Activated T-cell treated with anti-CD3 and anti-CD28 coated beads, Interleukin-2, amount 50 U/mL, for 4 hours (primary cell): ENCODE measurements around the gene AP1B1. TPM values are rescaled to one million over a fixed set of nuclear protein-coding genes. Genes with fewer than 3 reads are reported as not detected.

Experiments used
- ATAC-seq, 2 donors: fragments of 200-7000 bp; cut with Tn5 transposase; one replicate each; pipeline ENCODE4 v1.10.0; 2021
- DNase-seq: peaks from one replicate; pipeline ENCODE4 v3.0.0-alpha.2; 2020
- H3K27me3 Mint-ChIP-seq: one replicate; pipeline ENCODE4 v1.8.0; 2021; ENCODE audit warnings: low read depth, mixed read lengths
- H3K36me3 Mint-ChIP-seq: one replicate; pipeline ENCODE4 v1.8.0; 2022; ENCODE audit warnings: mixed read lengths; ENCODE audit not compliant: insufficient read depth
- H3K4me1 Mint-ChIP-seq: one replicate; pipeline ENCODE4 v1.8.0; 2021; ENCODE audit warnings: low read depth, mixed read lengths
- H3K4me3 Mint-ChIP-seq: one replicate; pipeline ENCODE4 v1.8.0; 2021; ENCODE audit warnings: mild to moderate bottlenecking, moderate library complexity, mixed read lengths
- H3K9me3 Mint-ChIP-seq: one replicate; pipeline ENCODE4 v1.8.0; 2021; ENCODE audit warnings: mixed read lengths
- total RNA-seq, 3 donors: library from RNA; stranded (reverse); gene quantifications; one replicate each; pipeline ENCODE4 v1.2.1, GENCODE V29; 2021

The AP1B1 gene
- total RNA-seq, 3 donors from 2014 or later, result 87.0 to 92.2 (median 89.8) TPM

DNA sequence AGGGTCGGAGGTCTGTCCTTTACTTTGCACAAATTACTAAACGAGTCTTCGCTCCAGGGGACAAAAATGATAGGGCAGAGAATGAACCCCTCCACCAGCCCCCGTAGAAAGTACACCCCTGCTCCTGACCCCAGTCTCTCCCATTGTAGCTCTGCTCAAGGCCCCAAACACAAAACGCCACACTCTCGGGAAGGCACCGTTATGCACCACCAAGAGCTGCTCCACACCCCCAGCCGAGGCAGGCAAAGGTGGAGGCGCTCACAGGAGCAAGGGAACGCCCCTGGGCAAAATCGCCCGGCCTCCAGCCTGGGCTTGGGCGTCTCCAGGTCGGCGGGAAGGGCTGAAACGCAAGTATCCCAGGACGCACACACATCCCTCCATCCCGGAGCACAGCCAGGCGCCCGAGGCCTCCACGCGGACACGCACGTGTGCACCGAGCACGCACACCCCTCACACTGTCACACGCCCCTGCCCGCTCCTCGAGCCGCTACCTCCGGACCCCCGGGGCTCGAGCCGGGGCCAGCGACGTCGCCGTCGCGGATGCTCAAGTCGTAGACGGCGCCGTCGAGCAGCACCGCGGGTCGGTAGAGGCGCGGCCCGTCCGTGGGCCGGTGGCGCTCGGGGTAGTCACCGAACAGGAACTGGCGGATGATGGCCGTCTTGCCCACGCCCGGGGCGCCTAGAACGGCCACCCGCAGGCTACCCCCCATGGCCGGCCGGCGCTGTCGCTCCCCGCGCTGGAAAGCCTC lies 73.7 kb downstream of the AP1B1 start:
- peaks cover 19% of the 10 kb centered on the region for H3K4me1 Mint-ChIP-seq
- H3K27me3 Mint-ChIP-seq, result peaks cover 44% of the 10 kb centered on the region
- H3K36me3 Mint-ChIP-seq, result no peaks in the 10 kb centered on the region
- no peak for DNase-seq
- peak overlapping the region; percentile 0 for H3K4me3 Mint-ChIP-seq
- H3K9me3 Mint-ChIP-seq, result no peaks in the 10 kb centered on the region
- ATAC-seq, result no peak

DNA sequence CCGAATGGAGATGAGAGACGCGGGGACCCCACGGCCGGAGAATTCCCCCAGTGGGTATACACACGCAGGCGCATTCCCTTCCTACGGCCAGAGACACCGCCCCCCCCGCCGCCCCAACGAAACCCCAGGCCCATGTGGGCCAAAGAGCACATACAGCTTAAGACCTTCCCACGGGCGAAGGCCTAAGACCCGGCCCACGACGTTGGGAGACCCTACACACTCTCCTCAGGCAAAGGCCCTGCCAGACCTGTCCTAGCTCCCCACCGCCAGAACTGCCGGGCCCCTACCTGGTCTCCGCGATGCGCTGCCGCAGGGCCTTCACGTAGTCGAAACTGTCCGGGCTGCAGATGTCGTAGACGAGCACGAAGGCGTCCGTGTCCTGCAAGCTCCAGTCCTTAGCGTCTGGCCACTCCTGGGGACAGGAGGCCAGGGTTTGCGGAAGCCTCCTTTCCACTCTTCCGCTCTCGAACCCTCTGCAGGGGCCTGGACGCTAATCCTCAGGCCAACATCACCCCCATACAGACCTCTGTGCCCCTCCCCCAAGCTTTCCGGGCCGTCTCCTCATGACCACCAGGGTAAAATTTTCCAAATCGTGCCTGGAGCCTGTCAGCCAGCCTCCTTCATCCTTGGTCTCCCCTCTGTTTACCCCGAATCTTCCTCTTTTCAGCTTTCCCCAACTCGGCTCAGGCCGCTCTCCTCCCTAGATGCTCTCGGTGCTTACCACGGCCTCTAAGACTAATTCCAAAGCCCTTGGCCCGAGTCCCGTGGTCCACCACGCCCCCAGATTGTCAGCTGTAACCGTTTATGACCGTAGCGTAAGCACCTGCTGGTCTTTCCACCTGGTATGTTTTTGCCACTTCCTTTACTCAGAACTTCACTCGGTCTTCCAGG lies 74.5 kb downstream of the AP1B1 start:
- Mint-ChIP-seq H3K36me3 (no peaks in the 10 kb centered on the region), H3K4me3 (peak overlapping the region; percentile 0), H3K4me1 (peaks cover 21% of the 10 kb centered on the region), H3K9me3 (no peaks in the 10 kb centered on the region), H3K27me3 (peaks cover 44% of the 10 kb centered on the region)
- DNase-seq (no peak), ATAC-seq (no peak)

DNA sequence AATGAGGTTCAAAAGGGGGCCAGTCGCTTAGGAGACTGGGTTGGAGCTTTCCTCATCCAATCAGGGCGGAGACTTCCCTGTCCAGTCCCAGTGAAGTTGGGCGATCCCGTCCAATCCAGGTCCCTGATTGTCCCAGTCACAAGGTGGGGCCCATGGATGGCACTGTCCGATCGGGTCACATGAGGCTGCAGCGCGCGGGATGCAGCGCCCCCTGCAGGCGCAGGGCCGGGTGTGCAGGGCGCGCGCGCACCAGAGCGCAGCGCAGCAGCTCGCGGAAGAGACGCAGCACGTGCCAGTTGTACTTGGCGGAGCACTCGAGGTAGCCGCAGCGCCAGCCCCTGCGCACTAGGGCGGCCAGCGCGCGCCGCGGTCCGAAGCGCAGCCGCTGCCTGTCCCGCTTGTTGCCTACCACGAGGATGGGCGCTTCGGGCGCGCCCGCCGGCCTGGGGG lies 75.2 kb downstream of the AP1B1 start:
- Mint-ChIP-seq H3K36me3 (no peaks in the 10 kb centered on the region), H3K27me3 (peaks cover 44% of the 10 kb centered on the region), H3K9me3 (no peaks in the 10 kb centered on the region), H3K4me3 (no peak overlapping the region), H3K4me1 (peaks cover 26% of the 10 kb centered on the region)
- ATAC-seq (peak; percentile 39 to 42), DNase-seq (no peak)

DNA sequence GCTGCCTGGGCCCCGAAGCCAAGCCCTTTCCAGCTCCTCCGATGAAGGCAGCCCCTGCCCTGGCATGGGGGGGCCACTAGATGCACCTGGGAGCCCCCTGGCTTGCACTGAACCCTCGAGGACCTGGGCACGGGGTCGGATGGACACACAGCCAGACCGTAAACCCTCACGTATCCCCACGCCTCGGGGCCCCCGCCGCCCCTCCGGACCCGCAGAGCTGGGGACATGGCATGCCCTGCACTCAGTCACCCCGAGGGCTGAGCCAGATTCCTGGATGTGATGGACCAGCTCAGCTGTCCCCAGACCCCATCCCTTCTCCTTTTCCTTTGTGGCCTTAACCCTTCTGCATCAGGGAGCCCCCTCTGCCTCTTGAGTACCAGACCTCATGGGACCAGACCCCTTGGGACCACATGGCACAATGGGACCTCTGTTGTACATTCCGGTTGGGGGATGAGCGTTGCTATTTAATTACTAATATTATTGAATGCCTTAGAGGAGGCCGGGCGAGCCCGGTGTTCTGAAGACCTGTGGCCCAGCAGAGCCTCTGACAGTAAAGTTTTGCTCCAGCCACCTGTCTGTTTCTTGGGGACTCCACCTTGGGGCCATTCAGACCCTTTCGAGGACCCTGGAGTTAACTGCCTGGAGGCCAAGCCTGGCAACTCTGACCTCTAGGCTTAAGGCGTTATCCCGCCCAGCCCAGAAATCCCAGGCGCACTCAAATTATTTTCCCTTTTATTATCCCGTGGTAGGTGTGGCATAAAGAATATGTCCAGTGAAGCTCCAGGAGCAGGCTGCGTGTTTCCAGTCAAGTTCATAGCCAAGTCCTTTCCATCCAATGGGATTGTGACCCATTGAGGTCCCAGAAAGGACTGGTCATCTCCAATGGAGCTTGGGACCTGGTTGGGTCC lies 75.9 kb downstream of the AP1B1 start:
- Mint-ChIP-seq H3K36me3 (no peaks in the 10 kb centered on the region), H3K4me1 (peaks cover 27% of the 10 kb centered on the region), H3K27me3 (peaks cover 44% of the 10 kb centered on the region), H3K9me3 (no peaks in the 10 kb centered on the region), H3K4me3 (no peak overlapping the region)
- no peak for ATAC-seq
- DNase-seq, result no peak

DNA sequence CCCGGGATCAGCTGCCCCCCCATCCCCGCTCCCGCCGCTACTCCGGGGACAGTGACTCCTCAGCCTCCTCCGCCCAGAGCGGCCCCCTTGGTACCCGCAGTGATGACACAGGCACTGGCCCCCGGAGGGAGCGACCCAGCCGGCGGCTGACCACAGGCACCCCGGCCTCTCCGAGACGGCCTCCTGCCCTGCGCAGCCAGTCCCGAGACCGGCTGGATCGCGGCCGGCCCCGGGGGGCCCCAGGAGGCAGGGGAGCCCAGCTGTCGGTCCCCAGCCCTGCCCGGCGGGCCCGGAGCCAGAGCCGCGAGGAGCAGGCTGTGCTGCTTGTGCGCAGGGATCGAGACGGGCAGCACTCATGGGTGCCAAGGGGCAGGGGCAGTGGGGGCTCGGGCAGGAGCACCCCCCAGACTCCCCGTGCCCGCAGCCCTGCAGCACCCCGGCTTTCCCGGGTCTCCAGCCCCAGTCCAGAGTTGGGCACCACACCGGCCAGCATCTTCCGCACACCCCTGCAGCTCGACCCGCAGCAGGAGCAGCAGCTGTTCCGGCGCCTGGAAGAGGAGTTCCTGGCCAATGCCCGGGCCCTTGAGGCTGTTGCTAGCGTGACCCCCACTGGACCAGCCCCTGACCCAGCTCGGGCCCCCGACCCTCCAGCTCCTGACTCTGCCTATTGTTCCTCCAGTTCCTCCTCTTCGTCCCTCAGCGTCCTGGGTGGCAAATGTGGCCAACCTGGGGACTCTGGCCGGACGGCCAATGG lies 76.7 kb downstream of the AP1B1 start:
- H3K4me1 Mint-ChIP-seq, result peaks cover 29% of the 10 kb centered on the region

DNA sequence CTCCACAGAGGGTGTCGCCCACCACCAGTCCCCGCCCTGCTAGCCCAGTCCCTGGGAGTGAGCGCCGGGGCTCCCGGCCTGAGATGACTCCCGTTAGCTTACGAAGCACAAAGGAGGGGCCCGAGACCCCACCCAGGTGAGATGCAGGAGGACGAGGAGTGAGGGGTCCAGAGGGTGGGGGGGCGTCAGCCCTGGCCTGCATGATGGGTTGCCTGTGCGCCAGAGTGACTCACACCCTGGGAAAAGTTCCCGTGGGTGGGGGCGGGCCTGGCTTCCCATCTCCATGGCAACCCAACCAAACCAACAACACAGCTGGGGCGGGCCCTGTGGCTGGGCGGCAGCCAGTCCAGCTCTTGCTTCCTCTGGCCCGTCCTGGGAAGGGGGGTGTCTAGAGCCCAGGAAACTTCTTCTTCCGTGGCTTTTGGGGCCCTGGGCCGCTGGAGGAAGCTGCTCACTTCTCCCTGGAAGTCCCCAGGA lies 77.5 kb downstream of the AP1B1 start:
- Mint-ChIP-seq H3K27me3 (peaks cover 39% of the 10 kb centered on the region), H3K4me3 (no peak overlapping the region), H3K4me1 (peaks cover 29% of the 10 kb centered on the region), H3K36me3 (no peaks in the 10 kb centered on the region), H3K9me3 (no peaks in the 10 kb centered on the region)
- ATAC-seq (peak; percentile 28 to 37), DNase-seq (peak; percentile 58)

More for the DNA sequence above, 76.7 kb downstream of the AP1B1 start:
- H3K9me3 Mint-ChIP-seq, result no peaks in the 10 kb centered on the region
- DNase-seq (no peak), ATAC-seq (no peak)
- H3K36me3 Mint-ChIP-seq, result no peaks in the 10 kb centered on the region
- no peak overlapping the region for H3K4me3 Mint-ChIP-seq
- H3K27me3 Mint-ChIP-seq, result peaks cover 40% of the 10 kb centered on the region

DNA sequence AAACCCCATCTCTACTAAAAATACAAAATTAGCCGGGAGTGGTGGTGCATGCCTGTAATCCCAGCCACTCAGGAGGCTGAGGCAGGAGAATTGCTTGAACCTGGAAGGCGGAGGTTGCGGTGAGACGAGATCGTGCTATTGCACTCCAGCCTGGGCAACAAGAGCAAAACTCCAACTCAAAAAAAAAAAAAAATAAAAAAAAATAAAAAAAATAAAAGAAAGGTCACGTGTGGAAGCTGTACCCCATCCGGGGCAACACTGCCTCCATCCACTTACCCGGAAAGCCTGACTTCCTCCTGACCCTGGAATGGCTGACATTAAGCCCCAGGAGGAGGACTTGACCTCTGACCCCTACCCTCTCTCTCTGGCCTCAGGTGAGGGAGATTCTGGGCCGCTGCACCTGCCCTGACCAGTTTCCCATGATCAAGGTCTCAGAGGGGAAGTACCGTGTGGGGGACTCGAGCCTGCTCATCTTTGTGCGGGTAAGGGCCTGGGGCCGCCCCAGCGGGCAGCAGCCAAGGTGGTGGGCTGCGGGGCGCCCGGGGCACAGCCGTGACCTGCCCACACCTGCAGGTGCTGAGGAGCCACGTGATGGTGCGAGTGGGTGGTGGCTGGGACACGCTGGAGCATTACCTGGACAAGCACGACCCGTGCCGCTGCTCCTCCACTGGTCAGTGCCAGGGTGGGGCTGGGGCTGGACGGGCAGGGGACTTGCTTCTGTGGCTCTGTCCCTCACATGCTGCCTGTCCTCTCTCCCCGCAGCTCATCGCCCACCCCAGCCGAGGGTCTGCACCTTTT lies 78.1 kb downstream of the AP1B1 start:
- Mint-ChIP-seq H3K4me3 (no peak overlapping the region), H3K36me3 (no peaks in the 10 kb centered on the region)

DNA sequence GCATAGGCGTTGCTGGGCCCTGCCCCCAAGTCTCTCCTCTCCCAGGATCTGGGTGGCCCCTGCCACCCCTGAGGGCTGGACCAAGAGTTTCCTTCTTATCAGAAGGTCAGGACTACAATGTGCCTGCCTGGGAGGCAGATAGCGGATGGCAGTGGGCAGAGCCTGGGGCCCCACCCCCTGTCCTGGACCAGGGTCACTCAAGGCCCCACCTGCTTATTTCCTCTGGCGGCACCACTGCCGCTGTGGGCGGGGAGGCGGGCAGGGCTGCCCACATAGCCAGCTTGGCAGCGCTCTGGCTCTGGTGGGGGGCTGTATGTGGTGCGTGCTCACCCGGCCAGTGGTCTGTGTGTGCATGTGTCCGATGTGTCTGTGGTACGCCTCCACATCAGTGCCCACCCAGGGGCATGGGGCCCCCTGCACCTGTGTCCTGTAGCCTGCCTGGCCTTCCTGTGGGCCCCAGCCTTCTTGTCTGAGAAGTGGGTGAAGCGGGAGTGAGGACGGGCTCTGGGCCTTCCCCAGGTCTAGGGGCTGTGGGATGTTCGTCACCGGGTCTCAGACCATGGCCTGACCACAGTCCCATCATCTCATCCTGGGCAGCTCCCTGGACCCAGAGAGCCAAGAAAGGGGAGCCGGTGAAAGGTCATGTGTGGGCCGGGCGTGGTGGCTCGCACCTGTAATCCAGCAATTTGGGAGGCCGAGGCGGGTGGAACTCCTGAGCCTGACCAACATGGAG lies 78.9 kb downstream of the AP1B1 start:
- no peaks in the 10 kb centered on the region for H3K36me3 Mint-ChIP-seq
- DNase-seq (no peak), ATAC-seq (no peak)
- no peaks in the 10 kb centered on the region for H3K9me3 Mint-ChIP-seq
- H3K4me1 Mint-ChIP-seq, result peaks cover 26% of the 10 kb centered on the region
- peaks cover 48% of the 10 kb centered on the region for H3K27me3 Mint-ChIP-seq
- no peak overlapping the region for H3K4me3 Mint-ChIP-seq

More for the DNA sequence above, 78.1 kb downstream of the AP1B1 start:
- Mint-ChIP-seq H3K27me3 (peaks cover 45% of the 10 kb centered on the region), H3K4me1 (peaks cover 29% of the 10 kb centered on the region), H3K9me3 (no peaks in the 10 kb centered on the region)
- ATAC-seq, result no peak
- DNase-seq, result no peak

DNA sequence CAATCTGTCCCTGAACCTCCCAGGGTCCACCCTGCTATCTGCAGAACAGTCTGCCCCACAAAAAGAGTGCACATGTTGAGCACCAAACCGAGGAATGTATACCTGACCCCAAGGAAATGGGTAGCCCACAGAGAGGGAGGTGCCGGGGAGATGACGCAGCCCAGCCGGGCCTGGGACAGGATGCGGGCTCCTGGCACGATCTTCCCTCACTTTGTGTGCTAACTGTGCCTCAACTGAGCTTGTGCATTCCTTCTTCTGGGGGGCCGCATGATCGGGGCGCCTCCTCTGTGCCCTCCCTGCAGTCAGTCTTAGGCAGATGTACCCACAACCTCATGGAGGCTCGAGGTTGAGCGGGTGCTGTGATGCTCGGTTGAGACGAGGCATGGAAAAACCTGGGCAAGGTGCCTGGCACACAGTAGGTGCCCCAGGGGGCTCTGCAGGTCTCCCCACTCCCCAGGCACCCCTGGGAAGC lies 79.5 kb downstream of the AP1B1 start:
- no peak for DNase-seq
- Mint-ChIP-seq H3K4me1 (peaks cover 19% of the 10 kb centered on the region), H3K27me3 (peaks cover 45% of the 10 kb centered on the region), H3K4me3 (no peak overlapping the region), H3K9me3 (no peaks in the 10 kb centered on the region), H3K36me3 (no peaks in the 10 kb centered on the region)
- ATAC-seq, result no peak

DNA sequence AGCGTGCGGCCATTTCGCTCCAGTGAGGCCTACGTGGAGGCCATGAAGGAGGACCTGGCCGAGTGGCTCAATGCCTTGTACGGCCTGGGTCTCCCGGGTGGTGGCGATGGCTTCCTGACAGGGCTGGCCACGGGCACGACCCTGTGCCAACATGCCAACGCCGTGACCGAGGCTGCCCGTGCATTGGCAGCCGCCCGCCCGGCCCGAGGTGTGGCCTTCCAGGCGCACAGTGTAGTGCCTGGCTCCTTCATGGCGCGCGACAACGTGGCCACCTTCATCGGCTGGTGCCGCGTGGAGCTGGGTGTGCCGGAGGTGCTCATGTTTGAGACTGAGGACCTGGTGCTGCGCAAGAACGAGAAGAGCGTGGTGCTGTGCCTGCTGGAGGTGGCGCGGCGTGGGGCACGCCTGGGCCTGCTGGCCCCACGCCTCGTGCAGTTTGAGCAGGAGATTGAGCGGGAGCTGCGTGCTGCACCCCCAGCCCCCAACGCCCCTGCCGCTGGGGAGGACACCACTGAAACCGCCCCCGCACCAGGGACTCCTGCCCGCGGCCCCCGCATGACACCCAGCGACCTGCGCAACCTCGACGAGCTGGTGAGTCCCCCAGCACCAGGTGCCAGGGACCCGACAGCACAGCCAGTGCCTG lies 80.1 kb downstream of the AP1B1 start:
- Mint-ChIP-seq H3K4me1 (peaks cover 17% of the 10 kb centered on the region), H3K27me3 (peaks cover 39% of the 10 kb centered on the region), H3K9me3 (no peaks in the 10 kb centered on the region), H3K4me3 (no peak overlapping the region), H3K36me3 (no peaks in the 10 kb centered on the region)
- ATAC-seq (no peak), DNase-seq (no peak)

DNA sequence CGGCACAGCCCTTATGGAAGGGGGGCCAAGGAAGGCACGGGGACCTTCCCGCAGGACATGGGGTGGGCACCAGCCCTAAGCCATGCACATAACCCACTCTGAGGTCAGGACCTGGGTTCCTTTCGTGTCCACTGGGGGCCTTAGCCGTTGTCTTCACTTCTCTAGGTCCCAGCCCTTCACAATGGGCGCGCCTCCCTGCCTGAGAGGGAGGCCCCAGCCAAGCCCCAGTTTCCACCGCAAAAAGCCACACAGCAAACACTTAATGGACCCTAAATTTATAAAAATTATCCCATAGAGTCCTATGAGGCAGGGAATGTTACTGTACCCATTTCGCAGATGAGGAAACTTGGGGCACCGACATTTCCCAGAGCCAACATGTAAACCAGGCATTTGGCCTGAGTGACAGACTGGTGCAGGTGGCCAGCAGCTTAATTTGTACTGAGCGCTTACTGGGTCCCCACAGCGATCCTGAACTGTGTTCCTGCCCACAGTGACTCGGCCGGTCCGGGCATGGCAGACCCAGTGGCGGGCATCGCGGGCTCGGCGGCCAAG lies 80.7 kb downstream of the AP1B1 start:
- Mint-ChIP-seq H3K4me3 (peak overlapping the region; percentile 76), H3K36me3 (no peaks in the 10 kb centered on the region), H3K4me1 (peaks cover 14% of the 10 kb centered on the region), H3K27me3 (peaks cover 33% of the 10 kb centered on the region), H3K9me3 (no peaks in the 10 kb centered on the region)
- no peak for ATAC-seq
- DNase-seq, result no peak
